Measurements from ENCODE around the gene LAMA5.

LAMA5 gene

GRCh38 chr20:62404761-62405107, 37.6 kb upstream of the LAMA5 start:
- DNase-seq = no peak

GRCh38 chr20:62404112-62404665, 37.1 kb upstream of the LAMA5 start:
- DNase-seq = no peak

- DNase-seq = no peak
Observed at GRCh38 chr20:62403331-62403730, 36.2 kb upstream of the LAMA5 start.

GRCh38 chr20:62402456-62403150, 35.5 kb upstream of the LAMA5 start:
- no peak for DNase-seq

GRCh38 chr20:62401331-62401779, 34.2 kb upstream of the LAMA5 start:
- no peak for DNase-seq

- DNase-seq = no peak
Observed at GRCh38 chr20:62400541-62400940, 33.4 kb upstream of the LAMA5 start.

- DNase-seq = no peak
Observed at GRCh38 chr20:62400021-62400420, 32.9 kb upstream of the LAMA5 start.

GRCh38 chr20:62398120-62398821, 31.2 kb upstream of the LAMA5 start:
- DNase-seq = no peak

- DNase-seq = no peak
Observed at GRCh38 chr20:62396367-62397239, 29.5 kb upstream of the LAMA5 start.

GRCh38 chr20:62395311-62396242, 28.5 kb upstream of the LAMA5 start:
- no peak for DNase-seq

GRCh38 chr20:62394248-62395245, 27.4 kb upstream of the LAMA5 start:
- DNase-seq = no peak

- no peak for DNase-seq
Observed at GRCh38 chr20:62393830-62394229, 26.7 kb upstream of the LAMA5 start.

GRCh38 chr20:62393335-62393665, 26.2 kb upstream of the LAMA5 start:
- DNase-seq = no peak

- DNase-seq = no peak
Observed at GRCh38 chr20:62392621-62393334, 25.7 kb upstream of the LAMA5 start.

GRCh38 chr20:62392077-62392418, 24.9 kb upstream of the LAMA5 start:
- no peak for DNase-seq

- no peak for DNase-seq
Observed at GRCh38 chr20:62391165-62392076, 24.3 kb upstream of the LAMA5 start.

- no peak for DNase-seq
Observed at GRCh38 chr20:62390317-62391164, 23.4 kb upstream of the LAMA5 start.

GRCh38 chr20:62389601-62390087, 22.5 kb upstream of the LAMA5 start:
- DNase-seq = no peak
